ENCODE results near the gene TNN. TPM values are rescaled to one million over a fixed set of nuclear protein-coding genes. Genes with fewer than 3 reads are reported as not detected.

The TNN gene
- total RNA-seq, 1 donor from 2014 or later = not detected

DNA sequence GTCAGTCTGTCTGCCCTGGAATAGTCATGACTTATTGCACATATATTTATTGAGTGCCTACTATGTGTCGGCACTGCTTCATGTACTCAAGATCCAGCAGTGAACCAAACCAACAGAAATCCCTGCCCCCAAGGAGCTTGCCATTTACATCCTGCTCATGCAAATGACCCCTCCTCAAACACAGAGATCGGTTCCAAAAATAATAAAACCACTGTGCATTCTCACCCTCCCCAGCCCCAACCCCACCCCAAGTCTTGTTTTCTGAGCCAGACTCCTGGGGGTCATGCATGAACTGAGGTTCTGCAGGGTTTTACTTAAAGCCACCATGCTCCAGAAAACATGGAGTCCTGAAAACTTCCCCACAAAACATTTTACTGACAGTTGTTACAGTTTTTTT, 63.0 kb downstream of the TNN start:
- H3K27ac Mint-ChIP-seq = no peak overlapping the region
- no peak overlapping the region for H3K4me3 Mint-ChIP-seq
- H3K9me3 Mint-ChIP-seq = no peaks in the 10 kb centered on the region

DNA sequence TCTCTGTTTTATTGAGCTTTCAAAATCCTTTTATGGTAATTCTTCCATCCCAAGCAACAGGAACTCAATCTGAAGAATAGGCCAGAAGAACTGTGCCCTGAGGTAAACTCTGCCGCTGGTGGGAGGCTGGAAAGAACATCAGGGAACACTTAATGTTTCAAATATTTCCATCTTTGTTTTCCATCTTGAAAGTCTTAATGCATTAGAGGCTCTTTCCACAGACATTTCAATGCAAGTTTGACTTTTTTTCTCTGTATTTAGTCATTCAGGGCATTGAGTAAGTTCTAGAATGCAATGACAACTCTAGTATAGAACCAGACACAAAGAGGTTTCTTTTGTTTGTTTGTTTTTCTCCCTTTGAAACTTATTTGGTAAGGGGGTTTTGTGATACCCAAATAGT, 63.5 kb downstream of the TNN start:
- Mint-ChIP-seq H3K27ac (no peak overlapping the region), H3K9me3 (no peaks in the 10 kb centered on the region), H3K27me3 (peaks cover 20% of the 10 kb centered on the region), H3K4me3 (no peak overlapping the region), H3K4me1 (no peaks in the 10 kb centered on the region), H3K36me3 (ENCODE audit: low read depth) (no peaks in the 10 kb centered on the region)
- DNase-seq = no peak
- intact Hi-C loops (cut with micrococcal nuclease) = no loop called here

More for the DNA sequence above, 63.0 kb downstream of the TNN start:
- Mint-ChIP-seq H3K27me3 (peaks cover 15% of the 10 kb centered on the region), H3K4me1 (no peaks in the 10 kb centered on the region), H3K36me3 (ENCODE audit: low read depth) (no peaks in the 10 kb centered on the region)
- intact Hi-C loops (cut with micrococcal nuclease) = no loop called here
- no peak for DNase-seq

DNA sequence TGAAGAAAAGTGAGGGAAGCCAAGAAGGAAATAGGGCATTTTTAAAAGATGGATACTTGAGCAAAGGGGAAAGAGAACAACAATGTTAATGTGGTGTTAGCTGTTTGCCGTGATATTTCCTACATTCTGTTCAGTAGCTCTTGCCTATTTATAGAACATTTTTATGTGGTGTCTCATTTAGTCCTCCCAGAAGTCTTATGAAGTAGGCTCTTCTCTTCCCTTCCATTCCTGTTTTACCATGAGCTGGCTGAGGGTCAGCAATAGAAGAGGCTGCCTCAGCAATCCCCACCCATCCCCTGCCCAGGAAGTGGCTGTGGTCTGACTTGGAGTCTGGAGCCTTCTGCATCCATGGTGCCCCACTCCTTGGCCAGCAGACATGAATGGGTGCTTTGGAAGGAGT, 64.8 kb downstream of the TNN start:
- no peaks in the 10 kb centered on the region for H3K4me1 Mint-ChIP-seq
- DNase-seq = no peak
- peaks cover 26% of the 10 kb centered on the region for H3K27me3 Mint-ChIP-seq
- H3K27ac Mint-ChIP-seq = no peak overlapping the region
- no peaks in the 10 kb centered on the region for H3K36me3 Mint-ChIP-seq (ENCODE audit: low read depth)
- intact Hi-C loops (cut with micrococcal nuclease) = no loop called here
- H3K9me3 Mint-ChIP-seq = no peaks in the 10 kb centered on the region
- H3K4me3 Mint-ChIP-seq = no peak overlapping the region

DNA sequence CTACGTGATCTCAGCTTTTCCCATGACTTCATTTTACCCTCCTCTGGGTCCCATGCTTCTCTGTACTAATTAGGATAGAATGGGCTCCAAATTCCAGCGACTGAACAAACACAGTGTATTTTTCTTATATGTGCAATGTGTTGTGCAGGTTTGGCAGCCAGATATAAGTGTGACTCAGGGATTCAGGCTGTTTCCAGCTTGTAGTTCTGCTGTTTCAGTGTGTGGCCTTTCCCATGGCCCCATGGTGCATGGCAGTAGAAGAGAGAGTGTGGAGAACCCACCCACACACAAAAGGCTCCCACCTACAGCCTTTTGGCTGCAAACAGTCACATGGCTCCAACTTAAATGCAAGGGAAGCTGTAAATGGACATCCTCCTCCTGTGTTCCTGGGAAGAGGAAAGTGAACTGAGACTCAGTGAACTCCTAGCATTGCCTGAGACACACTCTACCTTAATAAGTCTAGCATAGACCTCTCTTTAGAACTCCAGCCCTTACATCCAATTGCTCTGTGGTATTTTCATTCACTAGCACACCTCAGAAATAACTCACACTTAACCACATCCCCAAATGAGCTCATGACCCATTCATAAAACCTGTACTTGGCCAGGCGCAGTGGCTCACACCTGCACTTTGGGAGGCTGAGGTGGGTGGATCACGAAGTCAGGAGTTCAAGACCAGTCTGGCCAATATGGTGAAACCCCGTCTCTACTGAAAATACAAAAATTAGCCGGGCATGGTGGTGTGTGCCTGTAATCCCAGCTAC, 66.2 kb downstream of the TNN start:
- no peaks in the 10 kb centered on the region for H3K36me3 Mint-ChIP-seq (ENCODE audit: low read depth)

DNA sequence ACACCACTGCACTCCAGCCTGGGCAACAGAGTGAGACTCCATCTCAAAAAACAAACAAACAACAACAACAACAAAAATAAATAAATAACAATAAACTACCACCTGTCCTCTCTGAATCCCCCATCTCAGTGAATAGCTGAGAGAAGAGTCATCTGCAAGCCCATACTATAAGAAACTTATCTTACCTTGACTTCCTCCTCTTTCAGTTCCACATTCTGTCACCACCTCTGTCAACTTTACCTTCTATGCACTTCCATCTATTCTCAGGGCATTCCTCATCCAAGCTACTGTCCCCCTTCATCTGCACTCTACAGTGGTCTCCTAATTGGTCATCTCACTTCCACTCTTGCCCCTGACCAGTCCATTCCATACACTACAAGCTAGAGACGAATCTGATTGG, 66.9 kb downstream of the TNN start:
- Mint-ChIP-seq H3K27me3 (peaks cover 35% of the 10 kb centered on the region), H3K4me3 (no peak overlapping the region), H3K9me3 (no peaks in the 10 kb centered on the region), H3K4me1 (no peaks in the 10 kb centered on the region), H3K27ac (no peak overlapping the region), H3K36me3 (ENCODE audit: low read depth) (no peaks in the 10 kb centered on the region)
- DNase-seq = no peak
- intact Hi-C loops (cut with micrococcal nuclease) = no loop called here

More for the DNA sequence above, 66.2 kb downstream of the TNN start:
- Mint-ChIP-seq H3K4me3 (no peak overlapping the region), H3K27ac (no peak overlapping the region), H3K9me3 (no peaks in the 10 kb centered on the region), H3K4me1 (no peaks in the 10 kb centered on the region), H3K27me3 (peaks cover 34% of the 10 kb centered on the region)
- DNase-seq = no peak
- intact Hi-C loops (cut with micrococcal nuclease) = no loop called here

DNA sequence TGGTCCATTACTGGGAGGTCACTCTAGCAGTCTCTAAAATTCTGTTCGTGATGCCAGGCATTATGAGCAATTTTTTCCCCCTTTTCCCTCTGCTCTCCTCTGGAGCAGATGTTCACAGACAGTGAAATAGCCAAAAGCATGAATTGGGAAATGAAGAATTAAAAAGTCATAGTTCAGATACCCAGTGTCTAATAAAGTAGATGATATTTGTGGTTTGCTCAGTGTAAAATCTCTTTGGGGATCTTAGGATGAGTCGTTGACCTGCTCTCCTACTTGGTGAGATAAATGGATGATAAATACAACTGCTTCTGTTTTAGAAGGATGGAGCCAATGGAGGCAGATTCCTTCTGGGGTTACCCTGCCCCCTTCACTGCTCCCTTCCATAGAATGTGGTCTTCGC, 68.6 kb downstream of the TNN start:
- H3K4me1 Mint-ChIP-seq = no peaks in the 10 kb centered on the region
- H3K36me3 Mint-ChIP-seq (ENCODE audit: low read depth) = no peaks in the 10 kb centered on the region

DNA sequence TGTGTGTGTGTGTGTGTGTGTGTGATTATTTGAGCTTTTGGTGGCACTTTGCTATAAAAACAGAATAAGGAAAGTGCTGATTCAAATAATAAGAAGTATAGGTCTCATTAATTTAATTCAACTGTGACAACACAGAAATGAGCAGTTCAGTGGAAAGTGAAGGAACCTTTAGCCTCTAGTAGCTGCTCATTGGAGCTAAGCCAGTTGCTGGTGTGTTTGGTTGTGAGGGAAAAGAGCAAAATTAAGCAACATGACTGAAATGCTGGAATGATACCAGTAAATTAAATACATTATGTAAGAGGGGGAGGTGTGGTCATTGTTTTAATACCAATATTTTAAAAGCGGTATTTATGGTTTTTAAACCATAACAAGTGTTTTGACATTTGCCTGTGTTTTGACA, 69.7 kb downstream of the TNN start:
- no peak for DNase-seq
- intact Hi-C loops (cut with micrococcal nuclease) = no loop called here
- Mint-ChIP-seq H3K4me1 (peaks cover 2% of the 10 kb centered on the region), H3K4me3 (no peak overlapping the region), H3K27me3 (peaks cover 33% of the 10 kb centered on the region), H3K9me3 (no peaks in the 10 kb centered on the region), H3K36me3 (ENCODE audit: low read depth) (no peaks in the 10 kb centered on the region), H3K27ac (no peak overlapping the region)

More for the DNA sequence above, 68.6 kb downstream of the TNN start:
- Mint-ChIP-seq H3K27ac (no peak overlapping the region), H3K27me3 (peaks cover 35% of the 10 kb centered on the region), H3K4me3 (no peak overlapping the region), H3K9me3 (no peaks in the 10 kb centered on the region)
- intact Hi-C loops (cut with micrococcal nuclease) = no loop called here
- no peak for DNase-seq

GRCh38 chr1:175138579-175138978, 70.9 kb downstream of the TNN start:
- intact Hi-C loops (cut with micrococcal nuclease) = no loop called here
- peaks cover 29% of the 10 kb centered on the region for H3K27me3 Mint-ChIP-seq
- H3K36me3 Mint-ChIP-seq (ENCODE audit: low read depth) = no peaks in the 10 kb centered on the region
- no peak overlapping the region for H3K27ac Mint-ChIP-seq
- peaks cover 2% of the 10 kb centered on the region for H3K4me1 Mint-ChIP-seq
- H3K4me3 Mint-ChIP-seq = no peak overlapping the region
- no peak for DNase-seq
- no peaks in the 10 kb centered on the region for H3K9me3 Mint-ChIP-seq

DNA sequence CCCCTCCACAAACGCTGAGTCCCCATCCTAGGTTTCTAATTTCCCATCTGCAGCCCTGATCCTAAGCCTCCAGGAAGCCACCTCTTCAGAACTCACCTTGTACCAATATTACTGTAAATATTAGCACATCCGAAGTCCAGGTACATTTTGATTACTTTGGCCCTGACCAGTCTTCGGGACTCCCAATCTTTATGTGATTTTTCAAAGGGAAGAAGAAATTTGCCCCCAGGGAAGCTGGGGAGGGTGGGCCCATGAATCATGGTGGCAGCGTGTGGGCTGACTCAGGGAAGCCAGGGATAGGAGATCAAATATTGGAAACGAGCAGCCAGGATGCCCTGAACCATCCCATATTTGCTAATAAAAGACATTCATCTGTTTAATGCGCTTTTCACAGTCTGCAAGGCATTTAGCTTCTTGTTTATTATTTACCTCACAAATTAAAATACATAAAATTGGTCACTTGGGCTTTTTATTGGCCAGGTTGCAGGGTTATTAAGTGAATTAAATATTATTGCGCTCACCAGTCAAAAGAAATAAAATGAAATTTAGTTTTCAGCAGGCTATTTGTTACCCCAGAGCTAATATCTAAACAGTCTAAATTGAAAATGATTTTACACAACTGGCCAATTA, 78.4 kb downstream of the TNN start:
- H3K9me3 Mint-ChIP-seq = no peaks in the 10 kb centered on the region
- intact Hi-C loops (cut with micrococcal nuclease) = loop anchor here (2.0 kb wide), 1 partner anchor 117 kb away; no protein-coding TSS in a partner anchor
- no peak overlapping the region for H3K4me3 Mint-ChIP-seq
- no peak overlapping the region for H3K27ac Mint-ChIP-seq
- H3K27me3 Mint-ChIP-seq = peaks cover 27% of the 10 kb centered on the region
- DNase-seq = no peak
- no peaks in the 10 kb centered on the region for H3K36me3 Mint-ChIP-seq (ENCODE audit: low read depth)
- H3K4me1 Mint-ChIP-seq = peaks cover 4% of the 10 kb centered on the region

DNA sequence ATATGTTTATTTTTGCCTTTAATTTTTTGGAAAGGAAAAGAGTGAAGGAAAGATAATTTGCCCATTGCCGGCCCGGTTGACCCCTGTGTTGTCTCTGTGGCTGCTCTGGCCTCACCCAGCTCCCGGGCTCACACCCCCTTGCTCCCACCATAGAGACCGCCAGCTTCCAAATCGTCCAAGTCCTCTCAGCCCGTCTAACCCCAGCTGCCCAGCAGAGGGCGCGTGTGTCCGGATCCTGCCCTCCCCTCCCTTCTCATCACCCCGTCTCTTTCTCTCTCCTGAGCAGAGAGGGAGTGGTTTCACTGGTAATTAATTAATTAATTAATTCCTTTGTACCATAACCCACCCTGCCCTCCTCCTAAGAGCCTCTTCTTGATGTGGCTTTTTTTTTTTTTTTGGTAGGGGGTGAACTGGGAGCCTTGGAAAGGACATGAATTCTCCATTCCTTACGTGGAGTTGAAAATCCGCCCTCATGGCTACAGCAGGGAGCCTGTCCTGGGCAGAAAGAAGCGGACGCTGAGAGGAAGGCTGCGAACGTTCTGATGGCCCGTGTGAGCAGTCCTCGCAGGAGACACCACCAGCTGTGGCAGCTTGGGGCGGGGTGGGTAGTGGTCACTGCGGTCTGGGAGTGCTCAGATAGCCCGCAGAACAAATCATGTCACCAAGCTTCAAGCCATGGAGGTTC, 79.0 kb downstream of the TNN start:
- no peak overlapping the region for H3K27ac Mint-ChIP-seq
- no peak overlapping the region for H3K4me3 Mint-ChIP-seq
- no peaks in the 10 kb centered on the region for H3K36me3 Mint-ChIP-seq (ENCODE audit: low read depth)
- no peaks in the 10 kb centered on the region for H3K9me3 Mint-ChIP-seq
- H3K27me3 Mint-ChIP-seq = peaks cover 33% of the 10 kb centered on the region
- peak; percentile 90 for DNase-seq
- intact Hi-C loops (cut with micrococcal nuclease) = loop anchor here (2.0 kb wide), 1 partner anchor 118 kb away; no protein-coding TSS in a partner anchor
- H3K4me1 Mint-ChIP-seq = peaks cover 3% of the 10 kb centered on the region

DNA sequence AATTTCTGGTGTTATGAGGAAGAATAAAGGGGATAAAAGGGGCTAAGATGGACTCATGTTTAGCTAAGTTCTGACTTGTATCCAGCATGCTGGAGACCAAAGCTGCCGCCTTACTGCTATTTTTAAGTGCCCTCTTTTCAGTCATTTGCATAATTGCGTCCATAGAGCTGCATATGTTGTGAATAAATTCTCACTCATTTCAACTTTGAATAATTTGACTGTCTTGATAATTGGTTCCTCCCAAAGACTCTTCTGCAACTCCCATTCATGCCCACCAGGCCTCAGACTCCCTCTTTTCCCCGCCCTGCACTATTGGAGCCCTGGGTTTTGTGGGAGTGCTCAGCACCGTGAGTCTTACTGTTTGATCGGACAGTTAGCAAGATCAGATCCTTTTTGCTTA, 79.9 kb downstream of the TNN start:
- no peak for DNase-seq
- H3K9me3 Mint-ChIP-seq = no peaks in the 10 kb centered on the region
- no peaks in the 10 kb centered on the region for H3K36me3 Mint-ChIP-seq (ENCODE audit: low read depth)
- H3K27ac Mint-ChIP-seq = no peak overlapping the region
- H3K4me3 Mint-ChIP-seq = no peak overlapping the region
- H3K4me1 Mint-ChIP-seq = peaks cover 5% of the 10 kb centered on the region
- H3K27me3 Mint-ChIP-seq = peaks cover 40% of the 10 kb centered on the region
- intact Hi-C loops (cut with micrococcal nuclease) = loop anchor here (2.0 kb wide), 1 partner anchor 119 kb away; no protein-coding TSS in a partner anchor

DNA sequence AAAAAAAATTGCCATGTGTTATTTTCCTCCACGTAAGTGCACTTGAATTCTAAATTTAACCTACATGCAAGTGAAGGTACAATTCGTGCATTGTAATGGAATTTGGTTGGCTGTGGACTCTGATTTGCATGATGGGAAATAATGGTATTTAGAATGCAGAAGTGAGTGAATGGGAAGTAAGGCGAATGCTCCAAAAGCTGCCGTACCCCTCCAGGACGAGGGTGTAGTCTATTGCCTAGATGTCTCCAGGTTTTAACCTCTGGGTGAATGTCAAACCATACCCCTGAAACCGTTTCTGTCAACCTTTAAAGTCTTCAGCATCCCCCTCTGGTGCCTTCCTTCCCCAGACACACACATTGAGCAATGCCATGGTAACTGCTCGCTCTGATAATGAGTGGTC, 80.4 kb downstream of the TNN start:
- Mint-ChIP-seq H3K9me3 (no peaks in the 10 kb centered on the region), H3K4me1 (peaks cover 5% of the 10 kb centered on the region), H3K36me3 (ENCODE audit: low read depth) (no peaks in the 10 kb centered on the region), H3K4me3 (no peak overlapping the region), H3K27me3 (peaks cover 44% of the 10 kb centered on the region), H3K27ac (no peak overlapping the region)
- no peak for DNase-seq
- intact Hi-C loops (cut with micrococcal nuclease) = no loop called here

DNA sequence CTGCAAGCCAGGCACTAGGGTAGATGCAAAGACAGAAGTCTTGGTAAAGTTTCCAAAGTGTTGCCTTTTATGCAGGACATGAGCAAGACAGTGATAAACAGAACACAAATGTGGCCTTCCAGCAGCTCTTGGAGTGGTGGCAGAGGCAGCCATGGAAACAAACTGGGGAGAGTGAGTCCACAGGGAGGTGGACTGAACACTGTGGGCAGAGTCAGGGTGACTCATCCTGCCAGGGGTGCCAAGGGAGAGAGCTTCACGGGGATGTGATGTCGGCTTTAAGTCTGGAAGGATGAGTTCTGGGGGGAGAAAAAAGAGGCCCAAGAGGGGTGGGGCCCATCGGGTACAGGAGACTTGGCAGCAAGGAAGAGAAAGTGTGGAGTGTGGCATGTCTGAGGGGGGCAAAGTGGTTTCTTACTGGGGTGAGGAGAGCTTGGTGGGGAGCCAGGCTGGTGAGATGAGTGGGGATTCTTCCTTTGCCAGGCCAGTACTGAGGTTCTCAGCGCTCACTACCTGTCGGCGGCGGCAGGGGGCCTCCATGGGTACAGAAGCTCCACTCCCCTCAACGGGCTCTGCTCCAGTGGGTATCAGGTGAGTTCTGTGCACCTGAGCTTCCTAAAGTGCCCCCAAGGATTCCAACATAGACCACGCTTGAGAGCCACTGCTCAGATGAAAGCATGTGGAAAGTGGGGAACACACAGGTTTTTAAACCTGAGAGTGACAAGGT, 83.1 kb downstream of the TNN start:
- intact Hi-C loops (cut with micrococcal nuclease) = loop anchor here (5.0 to 10.0 kb wide), 3 partner anchors 187 to 924 kb away; no protein-coding TSS in a partner anchor
- H3K27ac Mint-ChIP-seq = no peak overlapping the region
- peaks cover 17% of the 10 kb centered on the region for H3K4me1 Mint-ChIP-seq
- peaks cover 50% of the 10 kb centered on the region for H3K27me3 Mint-ChIP-seq
- no peaks in the 10 kb centered on the region for H3K9me3 Mint-ChIP-seq
- DNase-seq = no peak
- no peaks in the 10 kb centered on the region for H3K36me3 Mint-ChIP-seq (ENCODE audit: low read depth)
- no peak overlapping the region for H3K4me3 Mint-ChIP-seq

All from activated CD4-positive, alpha-beta T cell treated with anti-CD3 and anti-CD28 coated beads, Interleukin-2, amount 10 ng/mL, durations not matched to agents 24 days and 14 days (primary cell).